ENCODE measurements around the gene LOXL1.
A peak's percentile ranks its signal among the peaks of the same experiment; 100 is the strongest.

GRCh38 chr15:73897441-73898261 is 28.6 kb upstream of the LOXL1 start:
- TF ChIP-seq POLR2A (IDR thresholded peaks at IDR 0.05) (no peak), CTCF (IDR thresholded peaks at IDR 0.05) (peak in 5 of 6 experiments; percentile 18 to 82 (median 70))

Measured in Peyer's patch (tissue), 4 donors.